DLD1 (cell line): ENCODE results near the gene TMEM209.

Experiments
- in situ Hi-C: cut with HindIII; loops from 2 replicates; pipeline ENCODE4 v1.10.0; 2017; ENCODE audit warnings: low sequenced_read_pairs

The TMEM209 gene

GRCh38 chr7:130145424-130146100, 59.6 kb downstream of the TMEM209 start:
- in situ Hi-C loops = no loop called here

- in situ Hi-C loops = no loop called here
These were observed 60.7 kb downstream of the TMEM209 start for GRCh38 chr7:130144312-130145171.

- in situ Hi-C loops = no loop called here
These were observed 61.3 kb downstream of the TMEM209 start for GRCh38 chr7:130143986-130144311.

GRCh38 chr7:130143334-130143732, 61.9 kb downstream of the TMEM209 start:
- in situ Hi-C loops = no loop called here

DNA sequence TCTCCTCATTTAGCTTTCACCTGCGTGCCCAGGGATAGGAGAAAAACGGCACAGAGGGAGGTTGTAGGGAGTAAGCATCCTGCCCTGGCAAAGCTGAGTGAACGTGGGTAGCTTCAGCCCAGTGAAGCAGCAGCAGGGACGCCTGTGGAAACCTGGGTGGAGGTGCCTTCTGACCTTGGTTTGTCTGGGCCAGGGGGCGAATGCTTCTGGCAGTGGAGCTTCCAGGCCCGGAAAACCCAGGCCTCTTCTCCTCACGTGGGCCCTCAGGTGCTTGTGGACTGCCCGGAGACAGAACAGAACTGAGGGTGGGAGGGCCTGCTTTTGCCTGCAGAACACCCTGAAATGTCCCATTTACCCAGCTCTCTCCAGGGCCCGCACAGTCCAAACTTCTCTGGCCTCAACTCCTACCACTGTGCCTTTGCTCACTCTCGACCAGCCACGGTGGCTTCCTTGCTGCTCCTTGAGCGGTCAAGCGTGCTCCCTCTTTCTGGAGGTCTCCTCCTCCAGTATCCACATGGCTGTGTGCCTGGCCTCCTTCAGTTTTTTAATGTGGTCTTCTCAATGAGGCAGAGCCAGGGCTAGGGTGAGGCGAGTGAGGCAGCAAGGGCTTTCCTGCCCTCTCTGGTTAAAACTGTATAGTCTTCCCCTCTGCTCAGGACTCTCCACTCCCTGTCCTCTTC, 62.4 kb downstream of the TMEM209 start:
- in situ Hi-C loops = no loop called here

- in situ Hi-C loops = no loop called here
These were observed 63.1 kb downstream of the TMEM209 start for GRCh38 chr7:130141884-130142653.

- in situ Hi-C loops = no loop called here
These were observed 63.9 kb downstream of the TMEM209 start for GRCh38 chr7:130141161-130141883.

DNA sequence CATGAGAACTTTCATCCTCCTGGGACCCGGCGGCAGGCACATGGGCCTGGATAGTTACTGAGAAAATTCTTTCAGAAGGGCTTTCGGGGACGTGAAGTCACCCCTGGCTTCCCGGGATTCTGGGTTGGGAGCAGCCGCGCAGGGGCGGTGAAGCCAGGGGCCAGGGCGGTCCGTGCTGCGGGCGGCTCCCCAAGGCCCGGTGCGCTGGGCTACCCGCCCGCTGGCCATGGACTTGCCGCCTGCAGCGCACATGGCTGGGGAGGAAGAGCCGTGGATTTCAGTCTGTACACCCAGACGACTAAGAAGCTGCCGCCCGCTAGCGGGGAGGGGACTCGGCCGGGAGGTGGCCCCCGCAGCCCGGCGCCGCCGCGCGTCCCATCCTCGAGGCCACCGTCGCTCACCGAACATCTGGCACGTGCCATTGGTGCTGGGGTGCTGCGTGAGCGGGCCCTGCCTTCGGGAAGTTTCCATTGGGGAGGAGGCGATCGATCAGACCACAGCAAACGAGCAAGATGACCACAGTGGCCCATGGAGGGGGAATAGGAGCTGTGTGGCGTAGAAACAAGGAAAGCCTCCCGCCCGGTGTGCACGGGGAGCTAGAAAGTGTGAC, 64.5 kb downstream of the TMEM209 start:
- in situ Hi-C loops = no loop called here

DNA sequence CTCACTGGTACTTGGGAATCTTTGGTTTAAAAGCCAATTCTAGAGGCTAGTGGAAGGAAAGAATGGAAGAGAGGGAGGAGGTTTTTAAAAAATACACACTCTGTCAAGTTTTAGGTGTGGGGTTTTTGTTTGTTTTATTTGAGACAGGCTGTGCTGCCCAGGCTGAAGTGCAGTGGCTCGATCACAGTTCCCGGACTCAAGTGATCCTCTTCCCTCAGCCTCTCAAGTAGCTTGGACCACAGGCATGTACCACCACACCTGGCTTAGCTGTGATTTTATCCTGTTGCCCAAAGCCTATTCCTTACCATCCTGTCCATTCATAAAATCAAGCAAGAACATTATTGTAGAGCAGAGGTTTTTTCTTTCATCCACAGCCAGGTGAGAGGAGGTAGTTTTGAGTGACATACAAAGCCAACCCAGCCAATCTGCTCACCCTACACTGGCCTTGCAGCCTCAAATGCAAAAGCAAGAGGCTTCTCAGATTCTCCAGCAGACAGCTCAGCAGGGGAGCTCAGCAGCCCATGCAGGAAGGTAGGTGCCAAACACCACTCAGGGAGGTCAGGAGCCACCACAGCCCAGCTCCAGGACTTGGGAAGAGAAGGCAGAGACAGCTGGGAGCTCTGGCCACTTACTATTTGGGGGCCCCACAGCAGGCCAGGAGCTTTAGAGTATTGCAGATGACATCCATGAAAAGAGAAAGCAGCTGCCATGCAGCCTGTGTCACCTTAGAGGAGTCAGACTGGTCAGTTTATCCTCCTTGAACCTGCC, 65.8 kb downstream of the TMEM209 start:
- in situ Hi-C loops = no loop called here

- in situ Hi-C loops = no loop called here
These were observed 68.0 kb downstream of the TMEM209 start for GRCh38 chr7:130137207-130137606.

DNA sequence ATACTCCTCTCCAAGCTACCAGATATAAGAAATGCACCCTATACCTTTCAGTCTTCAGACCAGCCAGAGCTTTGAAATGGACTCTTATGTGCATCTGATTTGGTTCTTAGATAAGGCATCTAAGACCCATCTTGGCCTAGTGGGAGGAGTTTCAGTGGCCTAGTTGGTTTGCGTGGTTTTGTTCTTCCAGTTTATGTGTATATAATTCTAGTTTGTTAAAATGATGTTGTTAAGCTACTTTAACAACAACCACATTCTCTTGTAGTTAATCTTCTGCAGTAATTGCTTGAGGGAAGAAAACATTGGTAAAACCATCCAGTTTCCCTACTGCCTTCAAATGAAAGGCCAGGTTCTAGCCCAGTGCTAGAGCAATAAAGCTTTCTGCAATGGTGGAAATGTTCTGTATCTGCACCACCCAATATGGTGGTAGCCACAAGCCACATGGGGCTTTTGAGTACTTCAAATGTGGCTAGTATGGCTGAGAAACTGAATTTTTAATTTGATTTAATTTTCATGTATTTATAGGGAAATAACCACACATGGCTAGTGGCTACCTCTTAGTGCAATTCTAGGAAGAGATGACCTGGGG, 68.5 kb downstream of the TMEM209 start:
- in situ Hi-C loops = no loop called here

DNA sequence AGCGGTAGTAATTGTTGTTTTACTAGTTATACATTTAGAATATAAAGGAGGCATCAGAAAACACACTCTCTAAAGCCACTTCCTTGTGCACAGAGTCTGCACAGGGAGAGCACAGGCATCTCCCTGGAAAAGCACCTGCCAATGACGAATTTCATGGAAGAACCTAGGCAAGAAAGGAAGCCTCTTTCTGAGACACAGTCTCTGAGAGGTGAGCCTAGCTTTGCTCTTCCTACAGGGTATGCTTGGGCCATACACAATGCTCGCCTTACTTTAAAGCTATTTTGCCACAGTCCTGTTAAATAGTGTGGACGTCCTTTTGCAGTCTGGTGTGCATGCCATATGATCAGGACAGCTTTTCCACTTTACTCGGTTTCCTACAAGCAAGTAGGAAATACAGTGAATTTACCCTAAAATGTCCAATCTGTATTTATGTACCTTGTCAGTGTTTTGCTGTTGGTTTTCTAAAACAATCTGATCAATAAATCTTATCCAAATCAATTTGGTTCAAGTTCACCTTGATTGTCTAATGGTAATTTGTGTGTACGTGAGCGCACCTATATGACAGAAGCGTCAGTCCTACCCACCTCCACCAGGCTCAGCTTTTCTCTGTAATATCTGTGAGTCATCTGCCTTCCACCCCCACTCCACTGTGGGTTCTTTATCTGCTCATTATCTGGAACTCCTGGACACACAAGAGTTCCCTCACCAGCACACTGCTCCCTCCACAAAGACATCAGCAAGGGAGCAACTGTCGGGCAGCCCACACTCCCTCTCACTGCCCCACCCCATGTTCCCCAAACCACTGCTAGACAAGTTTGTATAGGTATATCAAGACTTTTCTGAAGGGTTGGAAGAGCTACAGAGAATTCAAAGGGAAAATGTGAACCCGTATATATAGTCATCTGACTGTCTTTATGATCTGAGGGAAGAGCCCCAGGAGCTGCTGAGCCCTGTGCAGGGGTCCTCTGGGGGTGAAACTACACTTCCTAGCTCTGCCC, 69.7 kb downstream of the TMEM209 start:
- in situ Hi-C loops = no loop called here

DNA sequence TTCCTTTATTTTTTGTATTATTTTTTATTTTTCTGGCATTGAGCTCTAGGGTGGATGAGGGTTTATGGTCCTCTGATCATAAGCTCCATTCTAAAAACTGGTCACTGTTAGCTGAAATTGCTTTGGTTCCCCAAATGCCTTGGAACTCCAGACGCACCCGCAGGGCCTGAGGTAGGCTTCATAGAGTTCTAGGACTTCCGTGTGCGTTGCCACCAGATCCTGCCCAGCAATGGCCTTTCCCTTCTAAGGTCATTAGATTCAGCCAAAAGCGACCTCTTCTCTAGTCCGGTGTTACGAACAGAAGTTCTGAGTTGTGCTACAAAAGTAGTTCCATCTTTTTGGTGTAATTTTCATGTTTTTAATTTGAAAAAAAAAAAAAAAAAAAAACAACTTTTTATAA, 70.5 kb downstream of the TMEM209 start:
- in situ Hi-C loops = no loop called here

DNA sequence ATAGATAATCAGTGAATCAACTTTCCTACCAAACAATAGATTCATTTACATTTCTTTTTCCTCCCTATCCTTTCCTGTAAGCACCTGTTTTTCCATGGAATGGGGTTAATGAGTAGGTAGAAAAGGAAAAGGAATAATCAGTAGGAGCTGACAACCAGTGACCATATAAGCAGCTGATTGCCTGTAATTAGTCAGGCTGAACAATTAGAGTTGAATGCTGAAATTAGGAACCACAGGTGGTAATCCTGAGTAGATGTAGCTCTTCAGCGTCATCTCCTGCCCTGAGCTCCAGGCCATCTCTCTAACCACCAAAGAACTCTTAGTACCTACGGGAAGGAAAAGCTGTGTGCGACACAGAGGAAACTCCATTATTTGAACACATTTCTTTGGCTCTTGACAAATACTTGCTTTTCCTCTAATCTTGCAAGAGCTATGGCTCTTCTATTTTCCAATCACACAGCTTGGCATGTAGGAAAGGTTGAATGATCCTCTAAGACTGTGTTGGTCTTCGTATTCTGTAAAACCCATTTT, 71.0 kb downstream of the TMEM209 start:
- in situ Hi-C loops = no loop called here

GRCh38 chr7:130133029-130133782, 72.0 kb downstream of the TMEM209 start:
- in situ Hi-C loops = no loop called here

DNA sequence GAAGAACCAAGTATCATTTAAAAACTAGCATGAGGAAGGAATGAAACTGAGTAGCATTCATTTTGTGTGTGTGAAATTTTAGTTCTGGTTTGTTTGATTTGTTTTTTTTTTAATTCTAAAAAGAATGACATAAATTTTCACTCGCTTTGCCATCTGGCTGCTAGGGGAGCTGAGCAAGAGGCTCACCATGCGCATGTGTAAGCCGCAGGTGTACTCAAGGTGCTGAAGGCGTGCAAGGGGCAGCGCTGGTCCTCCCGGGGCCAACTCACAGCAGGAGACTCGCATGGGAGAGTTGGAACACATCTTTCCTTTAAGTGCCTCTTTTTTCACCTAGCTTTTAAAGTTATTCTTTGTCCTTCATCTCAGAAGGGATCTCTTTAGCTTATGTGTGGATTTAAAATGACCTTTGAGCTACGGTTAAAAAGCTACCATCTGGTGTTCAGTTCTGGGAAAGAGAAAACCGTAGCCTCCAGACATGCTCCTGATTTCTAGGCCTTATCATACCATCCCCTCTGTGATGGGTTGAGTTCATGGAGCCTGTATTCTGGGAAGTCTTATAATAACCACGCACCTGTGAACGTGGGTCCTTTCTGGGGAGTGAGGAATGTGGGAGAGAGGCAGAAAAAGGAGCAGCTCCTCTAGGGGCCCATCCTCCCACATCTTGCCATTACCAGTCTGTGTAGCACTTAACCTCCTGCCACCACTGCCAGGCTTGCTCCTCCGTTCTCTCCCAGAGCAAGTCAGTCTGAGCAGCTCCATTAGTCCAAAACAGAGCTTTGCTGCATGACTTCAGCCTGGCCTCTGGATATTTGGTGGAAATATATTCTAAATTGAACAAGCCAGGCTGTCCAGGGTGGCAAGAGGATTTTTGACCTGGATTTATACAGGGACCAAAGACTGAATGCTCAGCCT, 73.0 kb downstream of the TMEM209 start:
- in situ Hi-C loops = no loop called here
